ENCODE data around the gene LAP3. TPM values are rescaled to one million over a fixed set of nuclear protein-coding genes. Genes with fewer than 3 reads are reported as not detected.

LAP3 gene
- total RNA-seq, 1 donor from 2014 or later, result 52.7 TPM

- Histone ChIP-seq H3K27ac (replicated peaks) (no peak overlapping the region), H3K27me3 (ENCODE audit: low read depth) (no peaks in the 10 kb centered on the region), H3K4me1 (no peaks in the 10 kb centered on the region), H3K4me3 (no peak overlapping the region), H3K36me3 (no peaks in the 10 kb centered on the region), H3K9me3 (replicated peaks) (no peaks in the 10 kb centered on the region)
- intact Hi-C loops (cut with micrococcal nuclease), result no loop called here
- DNase-seq, result no peak
- no peak for TF ChIP-seq CTCF (IDR thresholded peaks at IDR 0.05; ENCODE audit: borderline replicate concordance)
Observed at GRCh38 chr4:17646693-17647092, 69.7 kb downstream of the LAP3 start.

GRCh38 chr4:17647176-17647806 is 70.3 kb downstream of the LAP3 start:
- Histone ChIP-seq H3K36me3 (no peaks in the 10 kb centered on the region), H3K27ac (replicated peaks) (no peak overlapping the region), H3K9me3 (replicated peaks) (no peaks in the 10 kb centered on the region), H3K4me1 (no peaks in the 10 kb centered on the region), H3K4me3 (no peak overlapping the region), H3K27me3 (ENCODE audit: low read depth) (no peaks in the 10 kb centered on the region)
- no peak for DNase-seq
- no peak for TF ChIP-seq CTCF (IDR thresholded peaks at IDR 0.05; ENCODE audit: borderline replicate concordance)
- intact Hi-C loops (cut with micrococcal nuclease), result no loop called here

- TF ChIP-seq CTCF (IDR thresholded peaks at IDR 0.05; ENCODE audit: borderline replicate concordance), result no peak
Observed at GRCh38 chr4:17647927-17648326, 70.9 kb downstream of the LAP3 start.

GRCh38 chr4:17650406-17650805 is 73.4 kb downstream of the LAP3 start:
- H3K27me3 ChIP-seq (ENCODE audit: low read depth), result no peaks in the 10 kb centered on the region
- DNase-seq, result no peak
- H3K4me3 ChIP-seq, result no peak overlapping the region
- H3K27ac ChIP-seq (replicated peaks), result no peak overlapping the region
- no peaks in the 10 kb centered on the region for H3K9me3 ChIP-seq (replicated peaks)
- intact Hi-C loops (cut with micrococcal nuclease), result no loop called here
- no peaks in the 10 kb centered on the region for H3K36me3 ChIP-seq
- TF ChIP-seq CTCF (IDR thresholded peaks at IDR 0.05; ENCODE audit: borderline replicate concordance), result no peak
- H3K4me1 ChIP-seq, result no peaks in the 10 kb centered on the region

More at GRCh38 chr4:17647927-17648326, 70.9 kb downstream of the LAP3 start:
- Histone ChIP-seq H3K27ac (replicated peaks) (no peak overlapping the region), H3K9me3 (replicated peaks) (no peaks in the 10 kb centered on the region), H3K36me3 (no peaks in the 10 kb centered on the region), H3K4me1 (no peaks in the 10 kb centered on the region), H3K4me3 (no peak overlapping the region), H3K27me3 (ENCODE audit: low read depth) (no peaks in the 10 kb centered on the region)
- no peak for DNase-seq
- intact Hi-C loops (cut with micrococcal nuclease), result no loop called here

GRCh38 chr4:17654701-17655100 is 77.7 kb downstream of the LAP3 start:
- peaks cover 15% of the 10 kb centered on the region for H3K27me3 ChIP-seq (ENCODE audit: low read depth)
- H3K4me1 ChIP-seq, result no peaks in the 10 kb centered on the region
- no peak overlapping the region for H3K27ac ChIP-seq (replicated peaks)
- no peaks in the 10 kb centered on the region for H3K36me3 ChIP-seq
- no peak overlapping the region for H3K4me3 ChIP-seq
- H3K9me3 ChIP-seq (replicated peaks), result no peaks in the 10 kb centered on the region
- DNase-seq, result no peak
- intact Hi-C loops (cut with micrococcal nuclease), result no loop called here
- no peak for TF ChIP-seq CTCF (IDR thresholded peaks at IDR 0.05; ENCODE audit: borderline replicate concordance)

Measured in left ventricle myocardium inferior (tissue), 1 donor.